Skeletal muscle cell (primary cell): ENCODE measurements around the gene CFAP299.

Experiments used
- DNase-seq: peaks from one replicate; pipeline ENCODE4 v3.0.0-alpha.2; 2010; ENCODE audit warnings: low read depth
- H3K4me3 ChIP-seq: 2 replicates; pipeline ENCODE4 v1.5.1; 2011; ENCODE audit warnings: low read depth, mild to moderate bottlenecking, control low read depth, low read length, moderate library complexity

CFAP299 gene

GRCh38 chr4:80542747-80543146 lies 207.2 kb downstream of the CFAP299 start:
- no peak for DNase-seq
- no peak overlapping the region for H3K4me3 ChIP-seq

- DNase-seq, result no peak
Observed at GRCh38 chr4:80560337-80560736, 224.8 kb downstream of the CFAP299 start.

GRCh38 chr4:80566203-80566872 lies 230.8 kb downstream of the CFAP299 start:
- no peak for DNase-seq
- H3K4me3 ChIP-seq, result peak overlapping the region; percentile 16

More at GRCh38 chr4:80560337-80560736, 224.8 kb downstream of the CFAP299 start:
- H3K4me3 ChIP-seq, result no peak overlapping the region

- H3K4me3 ChIP-seq, result no peak overlapping the region
- DNase-seq, result no peak
Observed at GRCh38 chr4:80568891-80569290, 233.4 kb downstream of the CFAP299 start.

- H3K4me3 ChIP-seq, result no peak overlapping the region
- DNase-seq, result no peak
Observed at GRCh38 chr4:80576796-80577195, 241.3 kb downstream of the CFAP299 start.

DNA sequence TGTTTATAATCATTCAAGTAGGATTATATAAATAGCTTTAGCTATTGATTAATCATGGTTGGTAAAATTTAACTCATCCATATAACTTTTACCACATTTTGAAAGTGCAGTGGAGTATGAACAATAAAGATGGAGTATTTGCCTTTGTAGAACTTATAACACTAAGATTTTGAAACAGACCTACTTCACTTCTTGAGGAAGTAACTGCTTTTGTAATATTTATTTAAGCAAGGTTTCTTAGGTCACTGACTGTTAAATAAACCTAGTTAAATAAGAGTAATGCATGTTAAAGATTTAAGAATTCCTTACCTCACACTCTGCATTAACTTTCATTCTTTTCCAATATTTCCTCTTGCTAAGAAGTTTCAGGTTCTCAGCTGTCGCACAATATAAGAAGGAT lies 242.5 kb downstream of the CFAP299 start:
- no peak for DNase-seq
- no peak overlapping the region for H3K4me3 ChIP-seq

DNA sequence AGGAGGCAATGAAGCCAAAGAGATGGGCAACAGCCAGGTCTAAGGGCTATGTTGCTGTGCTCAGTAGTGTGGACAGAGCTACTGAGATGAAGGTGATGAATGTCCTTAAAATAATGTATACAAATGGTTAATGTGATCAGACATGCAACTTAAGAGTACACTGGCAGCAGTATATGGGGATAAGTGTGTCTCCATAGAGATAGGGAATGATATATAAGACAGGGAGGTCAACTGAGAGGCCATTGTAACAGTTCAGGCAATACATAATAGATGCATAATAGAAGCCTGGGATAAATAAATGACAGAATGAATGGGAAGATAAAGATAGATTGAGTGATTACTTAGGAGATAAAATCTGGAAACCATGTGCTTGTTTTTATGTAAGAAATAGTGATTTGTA lies 250.0 kb downstream of the CFAP299 start:
- H3K4me3 ChIP-seq, result no peak overlapping the region
- no peak for DNase-seq

- no peak overlapping the region for H3K4me3 ChIP-seq
- DNase-seq, result no peak
Observed at GRCh38 chr4:80586716-80587115, 251.2 kb downstream of the CFAP299 start.

GRCh38 chr4:80587871-80588385 lies 252.4 kb downstream of the CFAP299 start:
- no peak overlapping the region for H3K4me3 ChIP-seq
- DNase-seq, result no peak

DNA sequence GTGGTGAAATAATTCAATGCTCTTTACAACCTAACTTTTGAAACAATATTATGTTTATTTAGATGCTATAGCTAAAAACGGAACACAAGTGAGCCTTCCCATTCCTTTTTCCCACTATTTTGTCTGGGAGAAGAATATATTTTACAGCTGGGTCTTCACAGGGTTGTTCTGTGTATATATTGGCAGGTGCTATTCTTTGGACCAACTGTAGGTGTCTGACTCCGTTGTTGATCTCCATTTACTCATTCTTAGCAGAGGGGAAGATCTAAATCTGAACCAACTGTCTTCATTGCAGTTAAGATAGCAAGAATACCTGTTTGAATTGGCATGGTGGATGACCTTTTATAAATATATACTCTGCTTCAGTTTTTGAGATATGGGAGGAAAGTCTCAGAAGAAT lies 257.4 kb downstream of the CFAP299 start:
- H3K4me3 ChIP-seq, result no peak overlapping the region
- no peak for DNase-seq

- no peak for DNase-seq
- no peak overlapping the region for H3K4me3 ChIP-seq
Observed at GRCh38 chr4:80594701-80595100, 259.2 kb downstream of the CFAP299 start.

DNA sequence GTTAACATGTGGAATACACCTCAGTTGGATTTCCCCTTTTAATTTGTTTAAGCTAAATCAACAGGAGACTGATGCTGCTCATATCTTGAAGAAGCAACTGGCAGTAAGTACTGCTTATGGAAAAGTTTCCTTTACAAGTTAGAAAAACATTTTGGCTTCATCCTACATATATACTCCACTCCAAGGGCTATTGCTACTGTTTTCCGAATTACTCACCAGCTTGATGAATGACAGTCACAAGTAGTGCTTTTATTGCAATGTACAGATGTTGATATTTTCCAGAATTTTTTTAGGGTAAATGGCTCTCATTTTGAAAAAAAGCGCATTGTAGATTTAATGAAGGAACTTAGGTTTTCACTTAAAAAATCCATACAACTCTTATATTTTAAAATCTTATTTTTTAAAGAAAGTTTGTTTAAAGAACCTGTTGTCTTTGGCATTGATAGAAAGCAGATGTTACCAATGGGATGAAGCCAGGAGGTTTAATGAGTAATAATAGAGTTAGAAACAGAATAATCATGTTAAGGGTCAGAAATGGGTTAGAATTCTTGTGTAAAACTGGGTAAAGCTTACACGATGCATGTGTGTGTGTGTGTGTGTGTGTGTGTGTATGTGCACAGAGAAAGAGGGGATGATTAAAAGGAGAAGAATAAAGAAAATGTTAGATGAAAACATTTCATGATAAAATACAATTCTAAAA lies 272.9 kb downstream of the CFAP299 start:
- H3K4me3 ChIP-seq, result no peak overlapping the region
- peak; percentile 10 for DNase-seq

DNA sequence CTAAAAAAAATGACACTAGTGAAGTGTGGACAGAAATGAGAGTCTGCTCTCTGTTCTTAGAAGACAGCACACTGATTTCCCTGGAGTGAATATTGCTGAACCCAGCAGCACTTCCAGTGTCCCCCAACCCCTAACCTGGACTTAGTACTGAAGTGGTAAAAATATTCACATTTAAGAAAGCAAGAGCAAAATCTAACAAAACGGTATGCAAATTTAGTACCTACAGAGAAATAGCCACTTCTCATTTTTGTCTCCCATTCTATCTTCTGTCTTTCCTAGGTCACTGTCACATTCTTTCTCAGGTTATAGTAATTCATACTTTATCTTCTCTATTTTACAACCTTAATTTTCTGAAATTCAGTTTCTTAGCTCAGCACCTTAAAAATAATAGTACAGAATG lies 274.7 kb downstream of the CFAP299 start:
- DNase-seq, result no peak
- H3K4me3 ChIP-seq, result no peak overlapping the region

DNA sequence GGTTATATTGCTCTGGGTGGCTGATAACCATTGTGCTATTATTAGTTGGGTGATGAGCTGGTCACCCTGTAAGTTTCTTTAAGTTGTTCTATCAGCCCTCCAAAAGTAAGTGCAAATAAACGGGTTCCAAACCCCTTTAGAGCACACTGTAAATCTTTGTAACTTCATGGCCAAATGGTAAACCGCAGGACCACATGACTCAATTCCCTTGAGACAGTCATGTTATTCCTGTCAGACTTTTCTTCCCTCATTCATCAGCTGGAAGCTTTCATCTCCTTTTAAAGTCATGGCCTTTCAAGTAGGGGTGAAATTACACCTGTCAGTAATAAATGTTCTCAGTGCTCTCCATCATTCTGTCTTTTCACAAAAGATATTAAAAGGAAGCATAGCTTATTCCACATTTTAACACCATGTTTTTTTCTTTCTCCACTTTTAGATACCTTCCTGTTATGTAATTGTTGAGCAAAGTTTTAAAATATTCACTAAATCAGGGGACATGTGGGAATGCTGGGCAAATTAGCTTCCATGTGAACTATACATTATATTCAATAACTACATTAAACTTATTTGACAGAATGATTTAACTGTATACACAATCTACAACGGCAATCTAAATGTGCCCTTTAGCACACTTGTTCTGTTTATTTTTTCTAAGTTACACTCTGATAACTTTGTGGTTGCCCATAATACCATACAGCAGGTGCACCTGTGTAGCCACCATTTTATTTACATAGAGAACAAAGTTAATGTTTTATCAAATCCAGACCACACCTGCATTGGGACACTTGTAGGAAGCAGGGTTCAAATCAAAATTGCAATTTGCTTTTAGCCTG lies 275.5 kb downstream of the CFAP299 start:
- peak; percentile 49 for DNase-seq

GRCh38 chr4:80611678-80611979 lies 276.1 kb downstream of the CFAP299 start:
- H3K4me3 ChIP-seq, result no peak overlapping the region
- no peak for DNase-seq

More for the DNA sequence above, 275.5 kb downstream of the CFAP299 start:
- H3K4me3 ChIP-seq, result no peak overlapping the region

GRCh38 chr4:80613470-80613869 lies 277.9 kb downstream of the CFAP299 start:
- DNase-seq, result no peak
- no peak overlapping the region for H3K4me3 ChIP-seq

DNA sequence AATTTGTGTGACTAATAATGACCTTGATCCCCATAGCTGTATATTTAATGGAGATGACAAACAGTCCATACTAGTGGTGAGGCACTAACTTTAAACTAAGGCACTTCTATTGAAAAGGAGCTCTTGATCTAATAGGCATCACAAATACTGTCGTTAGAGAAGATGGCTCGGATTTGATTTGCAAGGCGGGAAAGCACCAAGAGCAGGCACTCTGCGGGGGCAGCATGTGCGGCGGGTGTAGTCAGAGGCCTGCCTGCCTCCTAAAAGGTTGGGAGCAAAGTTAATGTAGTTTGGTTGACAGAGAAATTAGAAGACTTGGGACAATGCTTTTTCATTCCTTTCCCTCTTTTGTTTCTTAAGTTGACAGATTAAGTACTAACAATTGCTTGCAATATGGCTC lies 278.8 kb downstream of the CFAP299 start:
- no peak overlapping the region for H3K4me3 ChIP-seq
- DNase-seq, result no peak

DNA sequence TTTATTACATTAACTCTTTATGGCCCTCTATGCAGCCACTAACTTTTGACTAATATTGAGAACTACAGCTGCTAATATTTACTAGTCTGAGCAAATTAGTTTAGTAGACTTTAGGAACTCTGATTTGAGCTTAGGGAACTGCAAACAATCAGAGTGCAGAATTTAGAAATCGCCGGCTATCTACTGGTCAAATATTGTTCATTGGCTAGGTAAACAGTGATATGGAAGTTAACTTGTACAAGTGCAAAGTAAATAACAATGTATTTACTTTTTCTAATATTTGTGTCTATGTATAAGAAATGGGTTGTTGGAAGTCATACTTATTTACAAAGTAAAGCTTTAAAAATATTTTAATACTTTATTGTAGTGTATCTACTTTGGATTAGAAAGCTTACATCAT lies 279.6 kb downstream of the CFAP299 start:
- DNase-seq, result no peak
- H3K4me3 ChIP-seq, result no peak overlapping the region

- DNase-seq, result no peak
- no peak overlapping the region for H3K4me3 ChIP-seq
Observed at GRCh38 chr4:80619070-80619674, 283.6 kb downstream of the CFAP299 start.

DNA sequence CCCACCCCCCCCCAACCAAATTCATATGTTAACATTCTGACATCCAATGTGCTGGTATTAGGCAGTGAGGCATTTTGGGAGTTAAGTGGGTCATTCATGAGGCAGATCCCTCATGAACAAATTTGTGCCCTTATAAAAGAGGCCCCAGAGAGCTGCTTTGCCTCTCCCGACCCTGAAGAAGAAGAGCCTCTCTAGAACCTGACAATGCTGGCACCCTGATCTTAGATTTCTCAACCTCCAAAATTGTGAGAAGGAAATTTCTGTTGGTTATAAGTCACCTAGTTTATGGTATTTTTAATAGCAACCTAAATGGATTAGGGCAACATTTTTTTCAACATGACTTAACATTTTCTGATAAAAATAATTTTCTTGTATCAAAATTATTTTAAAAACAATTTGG lies 296.3 kb downstream of the CFAP299 start:
- DNase-seq, result no peak
- no peak overlapping the region for H3K4me3 ChIP-seq
